HAP-1 (cell line): ENCODE measurements around the gene CNPY1.
A peak's percentile ranks its signal among the peaks of the same experiment; 100 is the strongest.

Experiments used
- DNase-seq, 2 experiments: peaks; one replicate each; pipeline ENCODE4 v3.0.0-alpha.2; 2016 to 2020; ENCODE audit warnings: low spot score in 2 of 2
- H3K27me3 ChIP-seq: fragments of 250-450 bp; sonication (Bioruptor Pico); 2 replicates; pipeline ENCODE4 v1.5.1; 2020; ENCODE audit warnings: low read depth, mild to moderate bottlenecking, moderate library complexity
- H3K36me3 ChIP-seq: fragments of 250-450 bp; sonication (Bioruptor Pico); replicated peaks from 2 replicates; pipeline ENCODE4 v1.5.1; 2020; ENCODE audit warnings: mild to moderate bottlenecking
- H3K4me1 ChIP-seq: fragments of 250-450 bp; sonication (Bioruptor Pico); 2 replicates; pipeline ENCODE4 v1.5.1; 2020; ENCODE audit warnings: mild to moderate bottlenecking
- H3K4me3 ChIP-seq: fragments of 250-450 bp; sonication (Bioruptor Pico); 2 replicates; pipeline ENCODE4 v1.5.1; 2020; ENCODE audit warnings: mild to moderate bottlenecking, moderate library complexity
- H3K9me3 ChIP-seq: fragments of 250-450 bp; sonication (Bioruptor Pico); 2 replicates; pipeline ENCODE4 v1.5.1; 2020; ENCODE audit warnings: mild to moderate bottlenecking, moderate library complexity
- in situ Hi-C: fragments of 300-500 bp; cut with MboI; formaldehyde crosslinking; loops from 3 replicates; pipeline ENCODE4 v1.14.3; 2020; ENCODE audit warnings: low sequenced_read_pairs, inconsistent platforms, mixed read lengths

CNPY1 gene

DNA sequence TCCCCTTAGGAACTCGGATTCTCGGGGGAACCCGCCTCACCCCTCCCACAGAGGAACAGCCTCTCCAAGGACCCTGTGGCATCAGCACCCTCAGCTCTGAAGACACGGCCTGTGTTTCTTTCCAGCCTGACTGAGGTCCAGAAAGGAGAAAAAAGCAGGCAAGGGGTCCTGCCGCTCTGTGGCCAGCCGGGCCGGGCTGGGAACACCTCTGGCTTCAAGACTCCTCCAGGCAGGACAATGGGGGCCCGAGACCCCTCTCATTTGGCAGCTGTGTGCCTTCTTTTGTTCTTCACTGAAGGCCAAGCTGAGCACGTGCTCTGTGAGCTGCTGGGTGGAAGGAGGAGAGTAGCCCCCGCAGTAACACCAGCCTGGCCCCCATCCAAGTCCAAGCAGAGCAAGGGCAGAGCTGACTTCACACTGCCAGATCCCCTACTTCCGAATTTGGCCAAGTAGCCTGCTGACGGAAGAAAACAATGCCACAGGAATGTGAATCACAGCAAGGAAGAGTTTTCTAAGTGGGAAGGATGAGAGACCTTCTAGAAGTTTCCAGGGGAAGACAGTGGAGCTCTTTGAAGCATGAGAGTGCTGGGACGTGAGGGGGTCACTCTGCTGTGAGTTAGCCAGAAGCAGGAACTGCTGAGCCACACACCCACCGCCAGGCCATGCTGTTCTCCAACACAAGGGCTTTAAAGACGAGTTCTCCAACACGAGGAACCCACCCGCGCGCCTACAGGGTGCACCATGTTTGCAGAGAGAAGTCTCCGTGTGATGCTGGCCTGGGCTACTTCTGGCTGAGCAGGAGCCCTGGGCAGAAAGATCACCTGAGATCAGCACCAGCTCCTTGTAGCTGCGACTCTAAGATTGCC is 3.1 kb downstream of the CNPY1 start:
- no peak for DNase-seq
- no peak overlapping the region for H3K4me3 ChIP-seq
- no peaks in the 10 kb centered on the region for H3K36me3 ChIP-seq
- in situ Hi-C loops: no loop called here
- H3K4me1 ChIP-seq: no peaks in the 10 kb centered on the region
- H3K9me3 ChIP-seq: no peaks in the 10 kb centered on the region
- H3K27me3 ChIP-seq: no peaks in the 10 kb centered on the region

DNA sequence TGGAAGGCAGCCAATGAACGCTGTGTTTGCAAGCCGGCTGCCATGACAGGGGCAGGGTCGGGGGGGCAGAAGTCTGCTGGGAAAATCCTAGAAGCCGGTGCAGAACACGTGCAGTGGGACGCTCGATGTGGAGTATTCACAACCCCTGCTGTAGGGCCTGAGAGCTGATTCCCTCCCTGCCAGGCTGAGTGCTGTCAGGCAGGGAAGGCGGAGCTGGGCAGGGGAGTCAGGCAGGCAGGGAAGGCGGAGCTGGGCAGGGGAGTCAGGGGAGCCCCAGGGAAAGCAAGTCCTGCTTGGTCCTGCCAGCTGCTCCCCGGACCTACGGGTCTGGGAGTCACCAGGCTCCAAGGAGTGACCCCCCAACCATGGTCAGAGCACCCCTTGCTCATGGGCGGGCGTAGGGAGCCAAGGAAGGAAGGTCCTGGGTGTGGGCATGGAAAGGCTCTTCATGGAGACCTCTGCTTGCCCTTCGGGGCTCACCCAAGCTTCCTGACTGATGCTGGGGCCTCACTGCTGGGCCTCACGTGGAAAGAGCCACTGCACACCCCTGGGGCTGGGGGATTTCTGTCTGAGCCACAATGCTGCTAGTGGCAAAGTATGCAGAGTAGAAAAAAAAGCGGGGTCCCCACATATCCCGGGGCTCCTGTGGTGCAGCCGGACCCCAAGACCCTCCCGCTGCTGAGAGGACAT is 4.2 kb downstream of the CNPY1 start:
- in situ Hi-C loops: no loop called here
- Histone ChIP-seq H3K4me3 (no peak overlapping the region), H3K36me3 (no peaks in the 10 kb centered on the region), H3K9me3 (no peaks in the 10 kb centered on the region), H3K4me1 (peaks cover 7% of the 10 kb centered on the region; the same call in 1 of the 2 replicates), H3K27me3 (no peaks in the 10 kb centered on the region)
- DNase-seq: peak in 1 of 2 experiments; percentile 14

DNA sequence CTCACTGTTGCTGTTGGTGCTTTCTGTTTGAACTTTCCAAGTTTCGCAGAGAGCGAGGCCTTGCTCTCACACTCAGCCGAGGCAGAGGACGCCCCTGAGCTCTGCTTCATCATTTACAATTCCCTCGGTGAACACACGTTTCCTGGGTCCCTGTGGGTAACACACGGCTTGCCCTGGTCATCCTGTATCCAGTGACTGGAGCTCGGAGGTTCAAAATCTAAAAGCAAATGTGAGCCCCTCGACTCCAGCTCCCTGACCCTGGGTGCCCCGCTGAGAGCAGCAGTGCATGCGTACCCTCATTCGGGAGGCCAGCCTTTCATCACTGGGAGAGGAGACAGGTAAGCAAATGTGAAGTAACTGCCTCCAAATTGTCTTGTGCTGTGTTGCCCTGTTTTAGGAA is 5.8 kb downstream of the CNPY1 start:
- DNase-seq: no peak
- no peaks in the 10 kb centered on the region for H3K27me3 ChIP-seq
- in situ Hi-C loops: no loop called here
- H3K4me1 ChIP-seq: peaks cover 7% of the 10 kb centered on the region; the same call in 1 of the 2 replicates
- H3K9me3 ChIP-seq: no peaks in the 10 kb centered on the region
- H3K4me3 ChIP-seq: no peak overlapping the region
- H3K36me3 ChIP-seq: no peaks in the 10 kb centered on the region

DNA sequence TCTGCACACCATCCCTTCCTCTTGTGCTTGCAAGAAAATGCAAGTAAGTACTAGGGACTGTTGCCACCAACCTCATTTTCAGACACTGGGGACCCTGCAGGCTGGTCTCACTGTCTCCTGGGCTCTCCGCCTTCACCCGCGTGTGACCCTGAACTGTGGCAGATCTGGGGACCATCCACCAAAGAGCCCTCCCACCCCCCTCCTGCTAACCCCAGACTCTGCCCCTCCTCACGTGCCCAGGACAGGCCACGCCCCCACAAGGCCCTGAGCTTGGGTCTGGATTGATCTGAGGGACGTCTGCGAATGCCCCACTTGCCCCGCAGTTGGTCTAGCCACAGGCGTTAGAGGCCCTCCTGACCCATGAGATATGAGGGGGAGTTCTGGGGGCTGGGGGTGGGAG is 8.1 kb downstream of the CNPY1 start:
- Histone ChIP-seq H3K4me3 (no peak overlapping the region), H3K27me3 (no peaks in the 10 kb centered on the region)
- in situ Hi-C loops: no loop called here

DNA sequence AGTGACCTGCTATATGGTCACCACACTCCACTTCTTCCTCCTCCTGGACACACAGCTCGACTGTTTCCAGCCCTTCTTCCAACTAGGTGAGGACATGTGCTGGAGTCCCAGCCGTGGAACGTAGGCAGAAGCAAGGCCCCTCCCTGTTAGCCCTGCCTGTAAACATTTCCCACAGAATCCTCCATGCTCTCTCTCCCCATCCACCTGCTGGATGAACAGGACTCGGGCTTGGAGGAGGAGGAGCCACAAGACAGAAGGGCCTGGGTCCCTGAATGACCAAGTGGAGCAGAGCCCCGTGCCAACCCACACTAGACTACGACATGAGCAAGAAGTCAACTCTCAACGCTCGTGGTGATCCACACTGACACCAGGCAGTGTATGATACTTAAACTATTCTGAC is 9.9 kb downstream of the CNPY1 start:
- Histone ChIP-seq H3K27me3 (no peaks in the 10 kb centered on the region), H3K36me3 (no peaks in the 10 kb centered on the region), H3K4me1 (peaks cover 12% of the 10 kb centered on the region), H3K4me3 (no peak overlapping the region), H3K9me3 (no peaks in the 10 kb centered on the region)
- DNase-seq: no peak
- in situ Hi-C loops: no loop called here

More for the DNA sequence above, 8.1 kb downstream of the CNPY1 start:
- H3K4me1 ChIP-seq: peaks cover 7% of the 10 kb centered on the region; the same call in 1 of the 2 replicates
- DNase-seq: no peak
- H3K9me3 ChIP-seq: no peaks in the 10 kb centered on the region
- H3K36me3 ChIP-seq: no peaks in the 10 kb centered on the region

DNA sequence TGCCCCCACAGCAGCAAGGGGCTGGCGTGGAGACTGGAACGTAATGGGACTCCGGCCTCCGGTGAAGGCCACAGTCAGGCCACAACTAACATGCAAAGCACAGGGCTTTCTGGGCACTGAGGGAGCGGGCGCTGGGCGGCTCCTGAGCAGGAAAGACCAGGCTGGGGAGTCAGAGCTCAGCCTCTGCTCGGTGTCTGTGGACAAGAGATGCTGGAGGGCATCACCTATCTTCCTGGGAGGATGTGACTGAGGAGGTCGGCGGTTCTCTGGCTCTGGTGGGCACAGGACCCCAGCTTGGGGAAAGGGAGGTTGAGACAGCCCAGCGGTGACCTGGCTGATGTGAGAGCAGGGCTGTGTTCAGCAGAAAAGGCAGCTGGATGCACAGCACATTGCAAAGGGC is 11.7 kb downstream of the CNPY1 start:
- Histone ChIP-seq H3K4me3 (no peak overlapping the region), H3K4me1 (peaks cover 12% of the 10 kb centered on the region), H3K9me3 (no peaks in the 10 kb centered on the region), H3K36me3 (no peaks in the 10 kb centered on the region), H3K27me3 (no peaks in the 10 kb centered on the region)
- no peak for DNase-seq
- in situ Hi-C loops: no loop called here

DNA sequence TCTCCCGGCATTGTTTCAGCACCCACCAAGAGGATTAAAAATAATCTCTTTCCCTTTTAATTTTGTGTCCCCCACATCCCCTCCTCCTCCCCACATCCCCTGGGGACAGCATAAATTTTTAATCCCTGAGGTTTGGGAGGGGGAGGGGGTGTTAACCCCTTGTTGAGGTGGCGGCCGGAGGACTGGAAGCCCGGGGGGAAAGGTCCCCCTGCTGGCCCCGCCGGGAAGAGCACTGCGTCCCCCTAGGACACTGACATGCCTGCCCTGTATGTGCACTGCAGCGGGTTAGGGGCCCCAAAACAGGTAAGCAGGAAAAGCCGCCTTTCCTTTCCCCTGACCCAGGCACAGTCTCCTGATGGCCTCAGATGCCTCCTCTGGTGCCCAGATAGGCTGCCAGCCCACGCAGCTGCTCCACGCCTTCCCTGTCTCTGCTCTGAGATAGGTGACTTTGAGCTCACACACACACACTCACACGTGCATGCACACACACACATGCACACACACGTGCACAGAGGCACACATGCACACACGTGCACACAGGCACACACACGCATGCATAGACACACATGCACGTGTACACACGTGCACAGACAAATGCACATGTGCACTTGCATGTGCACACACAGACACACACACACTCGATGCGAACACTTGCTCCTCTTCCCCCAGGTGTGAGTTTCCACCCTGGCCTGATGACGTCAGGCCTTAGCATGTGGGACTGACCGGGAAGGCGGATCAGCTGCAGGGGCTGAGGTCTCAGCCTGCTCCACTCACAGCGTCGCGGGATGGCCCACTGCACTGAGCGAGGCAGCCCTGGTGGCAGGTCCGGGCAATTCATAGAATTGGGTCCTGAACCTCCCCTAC is 12.3 kb downstream of the CNPY1 start:
- Histone ChIP-seq H3K36me3 (no peaks in the 10 kb centered on the region), H3K4me1 (peaks cover 12% of the 10 kb centered on the region), H3K27me3 (no peaks in the 10 kb centered on the region), H3K4me3 (peak overlapping the region; percentile 28), H3K9me3 (no peaks in the 10 kb centered on the region)
- in situ Hi-C loops: no loop called here
- peak; percentile 72 to 89 for DNase-seq

DNA sequence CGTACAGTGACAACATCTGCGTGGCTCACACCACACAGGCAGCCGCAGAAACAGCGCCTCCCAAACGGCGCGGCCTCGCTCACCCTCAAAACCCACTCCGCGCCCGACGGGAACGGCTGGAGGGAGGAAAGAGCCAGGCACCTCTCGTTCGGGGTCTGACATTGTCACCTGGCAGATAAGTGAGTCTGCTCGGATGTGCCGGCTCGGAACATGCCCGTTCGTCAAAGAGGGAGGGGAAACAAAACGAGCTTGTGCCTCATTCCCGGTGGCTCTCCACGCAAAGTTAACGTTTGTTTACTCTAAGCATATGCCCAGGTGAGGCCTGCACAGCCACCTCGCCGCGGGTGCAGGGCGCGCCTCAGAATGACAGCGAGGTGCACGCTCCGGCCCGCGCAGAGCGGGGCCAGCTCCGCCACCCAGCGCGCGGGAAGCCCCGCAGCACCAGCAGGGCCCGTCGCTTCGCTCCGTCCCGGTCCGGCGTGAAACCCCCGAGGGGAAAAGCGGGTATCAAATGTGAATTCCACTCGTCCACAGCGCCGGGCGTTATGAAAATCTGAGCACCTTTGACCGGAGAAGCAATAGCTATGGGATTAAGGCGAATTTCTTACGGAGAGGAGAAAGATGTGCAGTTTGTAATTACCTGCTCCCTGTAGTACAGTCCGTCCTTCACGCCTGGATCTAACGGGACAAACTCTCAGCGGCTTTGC is 13.1 kb downstream of the CNPY1 start:
- peak overlapping the region; percentile 28 for H3K4me3 ChIP-seq
- in situ Hi-C loops: no loop called here
- H3K9me3 ChIP-seq: no peaks in the 10 kb centered on the region
- H3K36me3 ChIP-seq: no peaks in the 10 kb centered on the region
- H3K27me3 ChIP-seq: no peaks in the 10 kb centered on the region
- DNase-seq: peak in 1 of 2 experiments; percentile 49
- peaks cover 12% of the 10 kb centered on the region for H3K4me1 ChIP-seq

DNA sequence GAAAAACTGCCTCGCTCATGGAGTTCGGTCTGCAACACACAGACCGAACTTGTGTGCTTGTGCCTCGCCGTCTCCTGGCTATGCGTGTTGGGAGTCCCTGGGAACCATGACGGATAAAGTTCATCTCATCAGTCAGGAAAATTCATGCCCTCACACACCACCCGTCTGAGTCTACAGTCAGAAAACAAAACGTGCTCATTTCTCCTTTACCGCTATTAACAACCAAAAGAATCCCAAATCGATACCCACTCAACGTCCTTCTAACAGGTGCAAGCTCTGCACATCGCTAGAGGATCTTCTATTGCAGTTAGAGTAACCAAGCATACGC is 13.6 kb downstream of the CNPY1 start:
- DNase-seq: no peak
- Histone ChIP-seq H3K36me3 (no peaks in the 10 kb centered on the region), H3K4me3 (peak overlapping the region; percentile 28), H3K9me3 (no peaks in the 10 kb centered on the region), H3K4me1 (peaks cover 9% of the 10 kb centered on the region), H3K27me3 (no peaks in the 10 kb centered on the region)
- in situ Hi-C loops: no loop called here

DNA sequence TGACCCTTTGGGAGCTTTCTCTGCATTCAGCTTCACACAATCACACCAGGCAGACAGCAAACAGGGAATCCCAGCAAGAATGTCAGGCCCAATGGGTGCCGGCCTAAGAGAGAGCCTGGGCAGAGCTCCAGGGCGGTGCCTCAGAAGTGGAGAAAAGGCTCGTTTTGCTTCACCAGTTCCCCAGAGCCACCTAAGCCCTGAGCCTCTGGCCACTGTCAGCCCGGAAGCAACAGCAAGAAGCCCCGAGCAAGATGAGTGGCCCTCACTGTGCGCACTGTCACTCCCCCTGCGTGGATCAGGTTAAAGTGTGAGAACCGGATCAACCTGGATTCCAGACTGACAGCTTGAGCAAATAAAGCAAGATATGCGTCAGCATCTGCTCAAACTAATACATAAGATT is 14.7 kb downstream of the CNPY1 start:
- Histone ChIP-seq H3K4me1 (peaks cover 5% of the 10 kb centered on the region), H3K4me3 (no peak overlapping the region), H3K9me3 (no peaks in the 10 kb centered on the region), H3K36me3 (no peaks in the 10 kb centered on the region), H3K27me3 (no peaks in the 10 kb centered on the region)
- DNase-seq: no peak
- in situ Hi-C loops: no loop called here

DNA sequence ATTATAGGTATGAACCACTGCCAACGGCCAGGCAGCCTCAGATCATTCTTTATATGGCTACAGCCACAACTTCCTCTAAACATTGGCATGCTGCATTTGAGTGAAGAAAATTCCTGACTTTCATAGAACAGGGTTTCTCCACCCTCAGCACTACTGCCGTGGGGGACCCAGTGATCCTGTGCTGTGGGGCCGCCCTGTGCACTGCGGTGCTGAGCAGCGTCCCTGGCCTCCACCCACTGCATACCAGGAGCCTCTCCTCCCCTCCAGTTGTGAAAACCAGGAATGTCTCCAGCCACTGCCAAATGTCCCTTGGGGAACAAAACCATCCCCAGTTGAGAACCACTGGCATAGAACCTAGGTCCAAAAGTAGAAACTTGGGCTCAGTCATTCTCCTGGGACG is 15.8 kb downstream of the CNPY1 start:
- no peaks in the 10 kb centered on the region for H3K36me3 ChIP-seq
- H3K4me1 ChIP-seq: peaks cover 5% of the 10 kb centered on the region
- in situ Hi-C loops: no loop called here
- H3K27me3 ChIP-seq: no peaks in the 10 kb centered on the region
- H3K4me3 ChIP-seq: no peak overlapping the region
- DNase-seq: no peak
- no peaks in the 10 kb centered on the region for H3K9me3 ChIP-seq

DNA sequence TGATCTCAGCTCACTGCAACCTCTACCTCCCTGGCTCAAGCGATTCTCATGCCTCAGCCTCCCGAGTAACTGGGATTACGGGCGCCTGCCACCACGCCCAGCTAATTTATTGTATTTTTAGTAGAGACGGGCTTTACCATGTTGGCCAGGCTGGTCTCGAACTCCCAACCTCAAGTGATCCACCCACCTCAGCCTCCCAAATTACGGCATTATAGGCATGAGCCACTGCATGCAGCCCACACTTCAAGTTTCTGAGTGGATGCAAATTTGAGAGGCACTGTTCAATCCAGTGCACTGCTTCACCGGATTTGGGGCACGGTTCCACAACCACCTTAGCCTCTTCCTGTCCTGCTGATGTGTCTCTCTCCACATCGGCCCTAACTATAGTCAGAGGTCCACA is 16.5 kb downstream of the CNPY1 start:
- H3K27me3 ChIP-seq: no peaks in the 10 kb centered on the region

DNA sequence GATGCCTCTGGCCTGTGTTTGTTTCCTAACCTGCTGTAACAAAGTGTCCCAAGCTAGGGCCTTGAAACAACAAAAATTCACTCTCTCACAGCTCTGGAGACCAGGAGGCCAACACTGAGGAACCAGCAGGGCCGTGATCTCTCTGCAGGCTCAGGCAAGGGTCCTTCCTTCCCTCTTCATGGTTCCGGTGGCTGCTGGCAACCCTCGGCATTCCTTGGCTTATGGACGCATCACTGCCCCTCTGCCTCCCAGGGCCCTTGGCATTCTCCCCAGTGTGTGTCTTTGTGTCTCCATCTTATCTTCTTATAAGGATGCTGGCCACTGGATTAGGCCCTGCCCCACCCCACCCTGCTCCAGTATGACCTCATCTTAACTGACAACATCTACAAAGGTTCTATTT is 17.0 kb downstream of the CNPY1 start:
- no peaks in the 10 kb centered on the region for H3K9me3 ChIP-seq
- peaks cover 5% of the 10 kb centered on the region for H3K4me1 ChIP-seq
- DNase-seq: no peak
- no peaks in the 10 kb centered on the region for H3K27me3 ChIP-seq
- H3K4me3 ChIP-seq: no peak overlapping the region
- in situ Hi-C loops: no loop called here
- no peaks in the 10 kb centered on the region for H3K36me3 ChIP-seq

More for the DNA sequence above, 16.5 kb downstream of the CNPY1 start:
- in situ Hi-C loops: no loop called here
- DNase-seq: no peak
- peaks cover 5% of the 10 kb centered on the region for H3K4me1 ChIP-seq
- no peaks in the 10 kb centered on the region for H3K9me3 ChIP-seq
- no peak overlapping the region for H3K4me3 ChIP-seq
- H3K36me3 ChIP-seq: no peaks in the 10 kb centered on the region
